KBM-7 (cell line): Measurements from ENCODE around the gene FOXP2.

Source experiments
- DNase-seq: peaks from one replicate; pipeline ENCODE4 v3.0.0-alpha.2; 2015
- in situ Hi-C: fragments of 300-500 bp; cut with MboI; formaldehyde crosslinking; loops from 2 replicates; pipeline ENCODE4 v1.14.3; 2020; ENCODE audit warnings: low sequenced_read_pairs, low pct_unique_long_range_greater_than_20kb, mixed read lengths

The FOXP2 gene

DNA sequence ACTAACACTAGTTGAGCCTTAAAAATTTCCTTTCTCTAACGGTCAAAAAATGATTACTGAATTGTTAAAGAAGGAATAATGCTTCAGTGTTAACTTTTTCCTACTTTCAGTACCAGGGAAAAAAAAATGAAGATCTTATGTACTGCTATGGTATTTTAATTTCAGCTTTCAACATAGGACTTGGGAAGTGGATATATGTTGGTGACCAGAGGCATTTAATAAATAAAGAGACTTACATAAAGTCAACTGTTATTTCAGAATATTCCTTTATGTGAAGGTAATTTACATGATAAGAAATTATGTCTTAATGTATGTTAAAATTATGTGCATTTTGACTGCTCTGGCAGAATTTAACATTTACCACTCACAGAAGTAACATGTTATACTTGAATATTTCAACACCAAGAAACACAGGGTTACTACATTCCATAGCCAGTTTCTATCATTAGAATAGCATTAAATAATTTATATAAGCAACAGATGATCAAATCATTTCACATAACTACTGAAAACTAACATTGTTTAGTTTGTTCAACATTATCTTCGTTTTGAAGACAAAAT, 257.0 kb downstream of the FOXP2 start:
- no peak for DNase-seq
- in situ Hi-C loops = no loop called here

DNA sequence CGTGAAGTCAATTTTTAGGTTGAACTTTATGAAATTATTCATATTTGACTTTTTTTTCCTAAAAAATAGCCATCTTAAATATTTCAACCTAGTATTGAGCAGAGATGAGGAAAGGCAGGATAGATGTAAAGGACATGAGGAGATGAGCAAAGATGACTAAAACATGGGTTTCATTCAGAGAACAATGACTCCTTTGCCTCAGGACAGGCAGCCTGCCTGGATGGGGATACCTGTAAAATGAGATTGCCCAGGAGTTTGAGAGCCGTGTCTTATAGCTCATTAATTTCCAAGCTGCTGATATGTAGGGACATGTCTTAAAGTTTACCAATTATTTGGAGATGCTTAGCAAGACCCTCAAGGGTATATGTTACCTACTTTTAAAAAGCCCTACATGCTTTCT, 263.5 kb downstream of the FOXP2 start:
- in situ Hi-C loops = no loop called here
- no peak for DNase-seq

DNA sequence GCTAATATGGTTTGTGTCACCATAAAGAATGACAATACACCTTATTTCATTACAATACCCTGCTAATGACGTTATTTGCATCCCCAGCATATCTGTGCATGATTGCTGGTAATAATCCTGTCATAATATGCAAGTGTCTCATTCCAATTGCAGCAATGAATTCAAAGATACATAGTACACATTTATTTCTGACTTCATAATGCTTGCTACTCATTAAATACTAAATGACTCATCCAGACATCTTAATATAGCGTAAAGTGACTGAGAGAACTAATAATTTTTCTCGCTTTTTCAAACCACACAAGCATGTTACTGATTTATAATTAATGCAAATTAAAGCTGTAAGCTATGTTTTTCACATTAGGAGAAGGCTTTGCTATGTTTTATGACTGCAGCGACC, 272.6 kb downstream of the FOXP2 start:
- DNase-seq = no peak

DNA sequence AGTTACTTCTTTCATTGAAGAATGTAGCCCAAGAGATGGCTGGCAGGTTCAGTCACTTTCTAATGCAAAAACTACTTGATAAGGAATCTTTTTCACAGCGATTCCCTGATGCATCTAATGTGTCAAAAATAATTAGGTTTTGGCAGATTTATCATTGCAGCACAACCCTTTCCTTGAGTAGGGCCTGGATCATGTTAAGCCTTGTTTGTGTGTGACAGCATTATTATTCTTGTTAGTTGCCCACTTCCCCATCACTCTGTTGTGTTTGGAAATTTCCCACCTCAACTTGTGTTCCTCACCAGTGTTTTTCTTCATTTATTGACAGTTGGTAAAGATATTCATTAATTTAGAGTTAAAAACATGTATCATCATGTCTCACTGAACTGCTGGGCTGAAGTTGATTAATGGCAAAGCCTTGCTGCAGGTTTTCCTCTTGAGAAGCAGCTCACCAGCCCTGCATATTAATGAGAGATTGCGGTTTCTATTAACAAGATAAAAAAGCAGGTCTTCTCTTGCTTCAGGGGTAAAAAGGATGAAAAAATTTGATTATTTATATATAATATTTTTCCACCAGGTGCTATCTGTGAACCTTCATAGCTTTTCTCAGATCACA, 273.9 kb downstream of the FOXP2 start:
- in situ Hi-C loops = no loop called here
- no peak for DNase-seq

More for the DNA sequence above, 272.6 kb downstream of the FOXP2 start:
- in situ Hi-C loops = no loop called here

DNA sequence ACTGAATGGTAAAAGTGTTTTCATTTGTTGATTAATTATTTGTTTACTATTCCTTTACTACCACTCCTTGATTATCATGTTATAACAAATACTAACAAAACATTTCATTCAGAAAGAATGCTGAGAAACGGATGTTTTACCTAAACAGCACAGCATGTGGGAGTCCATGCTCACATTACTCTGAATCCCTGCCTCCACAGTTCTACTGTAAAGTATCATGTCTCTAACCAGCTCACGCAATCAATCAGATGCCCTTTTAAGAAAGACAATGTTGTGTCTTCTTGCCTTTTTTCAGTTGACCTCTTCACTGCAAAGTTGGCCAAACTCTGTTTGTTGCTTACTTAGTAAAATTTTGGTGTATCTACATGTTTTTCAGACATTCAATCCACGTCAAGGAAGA, 274.8 kb downstream of the FOXP2 start:
- no peak for DNase-seq
- in situ Hi-C loops = no loop called here

DNA sequence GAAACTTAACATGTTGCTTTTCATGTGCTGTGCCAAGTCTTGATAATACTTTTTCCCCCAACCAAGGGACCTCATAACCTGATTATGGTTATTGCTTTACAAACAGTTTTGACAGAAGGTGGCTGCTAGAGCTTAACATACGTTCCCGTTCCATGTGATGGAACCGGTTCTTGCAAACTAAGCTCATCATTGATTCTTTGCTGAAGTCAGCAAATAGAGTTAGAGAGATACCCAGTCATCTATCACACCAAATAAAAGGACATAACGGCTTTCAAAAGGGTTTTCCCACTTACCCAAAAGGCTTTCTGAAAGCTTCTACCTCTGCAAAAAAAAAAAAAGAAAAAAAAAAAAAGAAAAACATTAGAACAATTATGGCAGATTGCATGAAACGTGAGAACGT, 277.0 kb downstream of the FOXP2 start:
- in situ Hi-C loops = no loop called here
- no peak for DNase-seq

DNA sequence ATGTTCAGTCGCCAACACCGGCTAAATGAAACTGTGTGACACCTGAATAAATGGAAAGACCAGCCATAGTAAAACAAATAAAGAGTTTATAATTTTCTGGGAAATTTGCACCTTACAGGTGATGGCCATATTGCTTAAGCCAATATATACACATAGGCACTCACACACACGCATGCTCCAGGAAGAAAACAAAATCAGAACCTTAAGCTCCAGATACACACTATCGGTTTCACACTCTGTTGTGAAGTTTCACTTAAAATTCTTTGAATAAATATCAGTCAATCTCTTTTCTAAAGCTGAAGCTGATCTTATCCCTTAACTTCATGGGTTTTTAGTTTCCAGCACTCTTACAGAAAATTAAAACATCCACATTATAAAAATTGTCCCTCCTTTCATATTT, 280.6 kb downstream of the FOXP2 start:
- in situ Hi-C loops = no loop called here
- DNase-seq = no peak

DNA sequence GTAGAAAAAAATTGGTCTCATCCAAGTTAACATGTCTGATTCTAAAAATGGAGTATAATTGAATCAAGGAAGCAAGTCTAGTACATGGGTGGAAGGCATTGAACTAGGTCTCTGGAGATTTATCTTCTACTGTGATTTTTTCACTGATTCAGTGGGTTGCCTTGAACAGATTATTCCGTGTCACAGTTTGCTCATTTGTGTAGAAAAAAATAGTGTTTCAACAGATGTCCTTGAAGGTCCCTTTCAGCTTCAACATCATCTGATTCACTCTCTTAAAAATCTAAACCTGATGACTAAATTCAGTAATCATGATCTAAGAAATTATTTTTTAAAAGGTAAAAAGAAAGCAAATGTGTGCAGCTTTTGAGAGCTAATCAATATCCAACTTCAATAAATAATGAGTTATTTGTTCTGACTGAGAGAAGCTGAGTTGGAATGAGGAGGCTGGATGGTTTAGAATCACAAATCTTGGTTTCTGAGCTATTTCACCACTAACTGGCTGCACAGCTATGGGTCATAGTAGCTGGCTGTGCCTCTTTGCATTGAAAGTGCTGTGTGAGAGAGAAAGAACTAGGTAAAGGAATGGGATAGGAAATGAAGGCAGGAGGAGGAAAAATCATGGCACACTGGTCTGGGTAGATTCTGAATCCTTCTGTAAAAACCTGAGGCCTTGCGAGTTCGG, 285.8 kb downstream of the FOXP2 start:
- DNase-seq = no peak
- in situ Hi-C loops = no loop called here

DNA sequence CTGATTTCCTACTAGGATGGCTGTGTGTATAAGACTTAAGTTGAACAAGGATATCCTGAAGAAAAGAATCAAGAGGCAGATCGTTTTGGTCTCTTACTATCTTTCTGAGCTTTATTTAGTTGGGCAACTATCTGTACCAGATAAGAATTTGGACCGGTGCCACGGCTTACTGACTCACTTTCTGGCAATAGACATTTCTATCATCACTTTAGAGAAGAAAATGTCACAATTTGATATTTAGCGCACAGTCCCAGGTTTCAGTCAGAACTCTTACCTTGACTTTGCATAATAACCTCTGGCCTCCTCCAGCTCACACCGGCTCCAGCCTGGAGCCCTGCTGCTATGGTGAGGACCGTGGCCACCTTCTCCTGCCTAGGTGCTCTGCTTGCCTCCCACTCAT, 289.1 kb downstream of the FOXP2 start:
- no peak for DNase-seq
- in situ Hi-C loops = no loop called here

DNA sequence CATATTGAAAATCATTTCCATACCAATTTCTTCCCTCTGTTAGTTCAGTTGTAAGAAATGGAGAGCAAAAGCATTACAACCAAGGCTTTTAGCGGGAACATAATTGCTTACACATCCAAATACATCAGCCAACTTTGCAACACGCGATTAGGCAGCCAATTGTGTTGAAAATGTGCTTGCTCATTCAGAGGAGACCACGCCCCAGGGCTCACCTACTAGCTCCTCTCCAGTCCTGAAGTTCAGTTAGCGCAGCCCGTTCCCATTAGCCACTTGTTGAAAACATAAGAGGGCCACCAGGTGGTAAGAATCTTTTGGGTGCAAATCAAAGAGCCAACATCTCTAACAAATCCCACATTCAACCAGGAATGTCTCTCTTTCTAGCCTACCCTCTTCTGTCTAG, 294.0 kb downstream of the FOXP2 start:
- no peak for DNase-seq
- in situ Hi-C loops = no loop called here

DNA sequence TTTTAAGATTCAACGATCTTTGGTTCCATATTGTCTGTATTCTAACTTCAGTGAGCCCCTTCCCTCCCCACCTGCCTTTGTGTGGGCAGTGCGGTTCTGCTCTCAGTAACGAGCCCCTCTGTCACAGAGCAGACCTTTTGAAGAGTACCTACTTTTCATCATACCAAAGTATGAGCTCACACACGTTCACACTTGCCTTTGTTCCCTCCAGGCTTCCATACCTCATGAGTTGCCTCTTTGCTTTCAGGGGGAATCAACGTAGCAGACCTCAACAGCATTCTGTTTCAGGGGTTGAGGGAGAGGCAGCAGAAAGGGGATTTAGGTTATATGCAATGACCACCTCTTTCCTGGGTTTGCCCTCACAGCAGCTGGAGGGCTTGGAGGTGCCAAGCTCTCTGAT, 295.9 kb downstream of the FOXP2 start:
- DNase-seq = no peak
- in situ Hi-C loops = no loop called here

DNA sequence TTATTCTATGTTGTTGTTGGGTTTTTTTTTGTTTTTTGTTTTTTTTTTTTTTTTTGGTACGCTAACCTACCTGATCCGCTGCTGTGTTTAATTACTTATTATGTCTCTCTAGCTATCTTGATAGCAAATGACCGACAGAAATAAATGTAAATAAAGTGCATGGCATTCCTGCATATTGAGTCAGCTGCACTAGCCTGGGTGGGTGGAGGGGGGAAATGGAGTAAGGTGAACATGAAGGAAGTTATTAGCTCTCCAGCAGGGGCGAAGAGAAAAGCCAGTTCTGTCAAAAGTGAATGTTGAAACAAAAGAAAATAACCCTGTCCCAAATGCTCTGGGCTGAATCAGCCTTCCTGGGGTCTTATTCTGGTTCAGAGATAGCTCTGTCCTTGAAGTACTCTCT, 296.6 kb downstream of the FOXP2 start:
- in situ Hi-C loops = no loop called here
- no peak for DNase-seq

DNA sequence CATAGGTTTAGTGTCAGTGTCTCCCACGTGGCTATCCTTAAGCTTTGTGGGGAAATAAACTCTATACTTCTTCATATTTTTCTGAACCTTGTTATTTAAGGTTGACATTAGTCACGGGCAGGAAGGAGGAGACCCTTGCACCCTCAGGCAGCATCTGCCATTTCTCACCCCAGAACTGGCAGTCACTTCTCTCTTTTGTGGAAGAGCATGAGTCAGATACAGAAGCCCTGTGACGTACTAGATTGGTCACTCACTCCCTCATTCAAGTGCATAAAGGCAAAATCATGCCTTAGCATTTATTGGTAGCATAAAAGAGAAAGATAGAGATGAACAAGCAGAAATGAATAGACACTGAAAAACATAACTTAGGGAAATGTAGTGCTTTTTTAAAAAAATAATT, 301.3 kb downstream of the FOXP2 start:
- in situ Hi-C loops = no loop called here
- DNase-seq = no peak

DNA sequence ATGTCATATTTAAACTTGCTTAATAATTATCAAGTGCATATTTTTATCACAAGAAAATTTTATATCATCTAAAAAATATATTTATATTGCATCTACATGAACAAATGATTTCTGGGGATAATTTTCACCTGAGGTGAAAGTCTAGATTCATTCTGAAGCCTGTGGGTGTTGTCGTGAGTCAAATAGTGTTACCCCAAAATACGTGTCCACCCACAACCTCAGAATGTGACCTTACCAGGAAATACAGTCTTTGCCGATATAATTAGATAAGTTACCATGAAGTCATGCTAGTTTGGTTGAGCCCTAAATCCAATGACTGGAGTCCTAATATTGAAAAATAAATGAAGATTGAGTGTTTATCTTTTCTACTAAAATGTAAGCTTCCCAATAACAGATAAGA, 304.2 kb downstream of the FOXP2 start:
- in situ Hi-C loops = no loop called here
- DNase-seq = no peak

DNA sequence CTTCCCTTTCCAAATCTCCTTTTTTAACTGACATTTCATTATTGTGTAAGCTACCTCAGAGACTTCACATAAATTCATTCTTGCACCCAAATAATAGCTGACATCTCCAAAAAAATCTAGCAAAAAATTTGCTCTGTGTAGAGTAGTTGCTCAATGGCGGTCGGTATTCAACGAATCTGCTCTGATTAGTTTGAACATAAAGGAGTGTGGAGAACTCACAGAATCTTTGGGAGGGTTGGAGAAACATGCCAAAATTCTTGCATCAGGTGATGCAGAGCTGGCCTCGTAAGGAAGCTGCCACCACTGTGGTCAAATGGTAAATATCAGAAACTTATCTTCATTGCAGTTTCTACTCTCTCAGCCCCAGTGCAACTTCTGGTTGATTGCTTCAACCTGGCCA, 306.1 kb downstream of the FOXP2 start:
- in situ Hi-C loops = no loop called here

DNA sequence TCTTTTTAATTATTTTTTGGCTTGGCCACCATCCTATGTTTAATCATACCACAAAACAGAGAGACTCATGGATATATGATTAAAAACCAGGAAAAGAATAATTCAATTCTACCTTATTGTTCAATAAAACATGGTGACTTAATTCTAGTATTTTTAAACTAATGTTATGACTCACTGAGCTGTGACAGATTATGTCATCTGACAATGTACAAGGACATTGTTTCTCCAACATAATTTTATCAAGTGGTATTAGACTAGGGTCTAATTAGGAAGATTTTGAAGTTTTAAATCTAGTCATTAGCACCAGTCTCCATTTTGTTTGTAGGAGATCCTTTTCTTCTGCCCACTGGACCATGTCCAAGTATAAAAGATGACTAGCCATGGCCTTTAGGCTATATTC, 307.9 kb downstream of the FOXP2 start:
- DNase-seq = no peak
- in situ Hi-C loops = no loop called here

More for the DNA sequence above, 306.1 kb downstream of the FOXP2 start:
- DNase-seq = no peak

DNA sequence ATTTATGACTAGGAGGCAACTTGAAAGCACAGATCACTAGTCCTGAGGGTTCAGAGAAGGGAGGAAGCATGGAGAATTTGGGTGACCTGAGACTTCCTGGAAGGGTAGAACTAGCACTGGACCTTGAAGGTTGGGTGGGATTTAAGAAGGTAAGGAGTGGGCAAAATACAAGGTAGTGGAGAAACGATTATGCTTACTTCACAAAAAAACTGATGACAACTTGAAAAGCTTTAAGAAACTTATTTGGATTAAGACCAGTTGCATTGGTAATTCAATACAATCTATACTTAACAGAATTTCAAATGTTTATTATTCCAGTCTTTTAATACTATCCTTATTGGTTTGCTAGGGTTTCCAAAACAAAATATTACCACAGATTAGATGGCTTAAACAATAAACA, 308.7 kb downstream of the FOXP2 start:
- in situ Hi-C loops = no loop called here
- no peak for DNase-seq

DNA sequence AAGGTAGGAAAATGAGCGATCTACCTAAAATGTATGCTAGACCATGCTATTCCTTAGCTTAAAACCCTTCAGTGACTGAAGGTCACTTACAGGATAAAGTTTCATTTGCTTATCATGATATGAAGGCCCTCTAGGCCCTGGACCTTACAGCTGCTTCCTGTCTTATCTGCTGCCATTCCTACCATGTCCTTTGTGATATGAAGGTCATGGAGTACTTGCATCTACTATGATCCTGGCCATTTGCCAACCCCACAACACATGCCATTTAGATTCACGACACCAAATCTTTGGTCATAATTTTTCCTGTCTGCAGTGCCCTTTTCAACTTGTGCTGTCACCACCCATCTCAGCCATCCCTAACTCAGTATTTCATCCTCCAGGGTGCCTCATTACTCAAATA, 325.5 kb downstream of the FOXP2 start:
- no peak for DNase-seq
- in situ Hi-C loops = no loop called here

DNA sequence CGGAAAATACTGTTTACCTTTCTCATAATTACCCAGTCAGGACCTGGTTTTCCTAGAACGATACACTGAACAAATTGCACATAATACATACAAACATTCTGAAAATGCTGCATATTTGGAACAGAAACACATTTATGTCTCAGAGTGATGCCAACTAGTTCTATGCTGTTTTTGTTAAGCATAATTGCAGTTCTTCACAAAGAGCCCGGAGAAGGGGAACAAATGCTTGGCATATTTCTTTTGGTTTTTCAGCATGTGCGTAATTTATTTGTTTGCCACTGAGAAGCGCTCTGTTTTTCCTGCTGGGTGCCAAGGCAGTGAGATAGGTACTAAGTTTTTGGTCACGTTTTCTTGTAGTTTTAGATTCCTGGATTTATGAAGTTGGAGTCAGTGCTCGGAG, 326.3 kb downstream of the FOXP2 start:
- in situ Hi-C loops = no loop called here
- no peak for DNase-seq

DNA sequence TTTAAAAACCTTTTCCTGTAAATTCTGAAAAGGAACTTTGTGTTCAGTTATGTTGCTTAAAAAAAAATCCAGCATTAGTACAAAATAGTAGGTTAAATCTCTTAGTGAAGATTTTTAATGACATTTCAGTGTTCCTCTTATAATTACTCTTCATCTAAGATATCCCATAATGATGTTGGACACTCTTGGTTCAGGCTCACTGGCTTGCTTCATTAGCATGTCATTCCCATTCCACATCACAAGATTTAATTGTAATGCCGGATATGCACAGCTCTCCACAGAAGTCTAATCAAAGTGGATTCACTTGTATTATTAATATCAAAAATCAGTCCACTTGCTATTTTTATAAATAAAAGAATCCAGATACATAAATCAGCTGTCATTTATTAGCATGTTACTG, 327.3 kb downstream of the FOXP2 start:
- in situ Hi-C loops = no loop called here

More for the DNA sequence above, 327.3 kb downstream of the FOXP2 start:
- no peak for DNase-seq
